Spleen (tissue), 11 donors: ENCODE results near the gene KRT77. TPM values are rescaled to one million over a fixed set of nuclear protein-coding genes. Genes with fewer than 3 reads are reported as not detected.
A peak's percentile ranks its signal among the peaks of the same experiment; 100 is the strongest.

Source experiments
- DNase-seq: peaks from one replicate; pipeline ENCODE4 v3.0.0-alpha.2; 2020
- H3K27ac ChIP-seq, 8 donors: fragments of 200-600 bp; sonication (generic) in 7 of 8; 1 replicate in 4 of 8; 2 replicates in 4 of 8; pipeline versions ENCODE4 v1.5.0 to v1.8.0; 2016 to 2021; ENCODE audit warnings: inconsistent platforms in 4 of 8, mild to moderate bottlenecking in 4 of 8, moderate library complexity in 1 of 8
- H3K27me3 ChIP-seq, 7 donors: fragments of 200-600 bp; sonication (generic) in 6 of 7; replicated peaks in 1 of 7; 1 replicate in 4 of 7; 2 replicates in 3 of 7; pipeline versions ENCODE4 v1.5.0 to v1.8.0; 2016 to 2021; ENCODE audit warnings: inconsistent platforms in 3 of 7, mild to moderate bottlenecking in 1 of 7
- H3K36me3 ChIP-seq, 6 donors: fragments of 200-600 bp; sonication (generic) in 5 of 6; 1 replicate in 4 of 6; 2 replicates in 2 of 6; pipeline versions ENCODE4 v1.5.0 to v1.8.0; 2016 to 2021; ENCODE audit warnings: inconsistent platforms in 2 of 6
- H3K4me1 ChIP-seq, 6 donors: fragments of 200-600 bp; sonication (generic) in 5 of 6; 1 replicate in 3 of 6; 2 replicates in 3 of 6; pipeline versions ENCODE4 v1.5.0 to v1.8.0; 2016 to 2021; ENCODE audit warnings: inconsistent platforms in 3 of 6
- H3K4me3 ChIP-seq, 8 donors: fragments of 200-600 bp; sonication (generic) in 7 of 8; 1 replicate in 4 of 8; 2 replicates in 4 of 8; pipeline versions ENCODE4 v1.5.0 to v1.8.0; 2016 to 2021; ENCODE audit warnings: inconsistent platforms in 4 of 8, mild to moderate bottlenecking in 4 of 8, moderate library complexity in 2 of 8
- H3K9me3 ChIP-seq, 8 donors: fragments of 200-600 bp; sonication (generic) in 7 of 8; 1 replicate in 4 of 8; 2 replicates in 4 of 8; pipeline versions ENCODE4 v1.5.0 to v1.8.0; 2016 to 2021; ENCODE audit warnings: inconsistent platforms in 4 of 8
- CTCF ChIP-seq, 11 experiments: fragments of 200-600 bp in 7 of 11; fragments of 450-650 bp in 4 of 11; sonication (generic) in 4 of 11; IDR thresholded peaks in 8 of 11; conservative IDR thresholded peaks in 3 of 11; 1 replicate in 7 of 11; 2 replicates in 4 of 11; pipeline versions ENCODE4 v1.4.0 to v1.8.0; 2016 to 2021; ENCODE audit warnings: antibody characterized with exemption in 11 of 11, inconsistent platforms in 4 of 11, mild to moderate bottlenecking in 1 of 11
- POLR2A ChIP-seq, 3 donors: fragments of 450-650 bp; IDR thresholded peaks; one replicate each; pipeline ENCODE4 v1.5.1; 2017; ENCODE audit warnings: antibody characterized with exemption in 3 of 3, mild to moderate bottlenecking in 1 of 3
- POLR2AphosphoS5 ChIP-seq, 3 donors: sonication (generic); formaldehyde crosslinking; IDR thresholded peaks; one replicate each; pipeline ENCODE4 v1.5.1; 2017; ENCODE audit warnings: antibody characterized with exemption in 3 of 3
- WGBS, 5 donors: extraction: QIAGEN DNeasy Blood & Tissue Kit in 3 of 5; methylation state at CpG; one replicate each; pipeline versions ENCODE4 v1.1.5 to v1.1.7; 2013 to 2018; 5-methylcytosine and 5-hydroxymethylcytosine counted together
- intact Hi-C: fragments of 100-400 bp; cut with DNase I; formaldehyde crosslinking; loops from one replicate; pipeline ENCODE4 v1.15.0; 2023; ENCODE audit warnings: low total_unique reads
- polyA plus RNA-seq, 3 donors: library from polyadenylated mRNA; stranded (reverse); fragments of 200-250 nt; gene quantifications; one replicate each; pipeline ENCODE4 v1.2.1, GENCODE V29; 2013
- total RNA-seq, 7 donors: library from RNA; depleted of rRNA in 3 of 7; stranded (reverse); fragments of >200 nt in 3 of 7; fragmentation: NEBNext Ultra II Directional in 4 of 7; extraction: Animal tissue kit (Norgen Biotek cat#: 25700) in 4 of 7; gene quantifications; one replicate each; pipeline versions ENCODE4 v1.1.0 to v1.2.1, GENCODE V29; 2016 to 2021
- donor health status: healthy with polysubstance abuse.
- donor health status: DM: no; HTN: no; CAD: no; lungs with moderate emphysema.
- donor health status: DM: no; HTN: no; CAD: no.
- donor health status: Bipolar disorder and iron deficiency.
- donor health status: healthy.
- donor health status: DM: no; HTN: no; CAD: no.
- donor health status: DM: yes; HTN: yes; CAD: no.

Gene KRT77
- total and polyA plus RNA-seq, 10 donors: 0.03 TPM; not detected in 9

DNA sequence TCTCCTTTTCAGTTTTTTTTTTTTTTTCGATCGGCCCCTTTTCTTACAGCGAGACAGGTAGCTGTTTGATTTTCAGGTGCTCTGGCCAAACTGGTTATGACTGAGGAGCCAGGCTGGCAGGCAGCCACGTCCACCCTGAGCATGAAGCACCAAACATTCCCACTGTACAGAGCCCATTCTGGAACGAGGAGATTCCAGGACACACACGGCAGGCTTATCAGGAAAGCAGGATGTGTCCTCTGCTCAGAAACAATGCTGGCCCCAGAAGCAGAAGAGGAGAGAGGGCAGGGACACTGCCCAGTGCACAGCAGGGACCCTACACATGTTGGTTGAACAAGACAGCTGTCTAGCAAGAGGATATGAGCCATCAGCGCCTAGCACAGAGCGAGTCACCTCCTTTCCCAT lies 47.6 kb downstream of the KRT77 start:
- no peak for TF ChIP-seq CTCF (IDR thresholded peaks at IDR 0.05 in 8 of 11, conservative IDR thresholded peaks at IDR 0.05 in 3 of 11)
- TF ChIP-seq POLR2AphosphoS5 (IDR thresholded peaks at IDR 0.05): no peak
- no peak for TF ChIP-seq POLR2A (IDR thresholded peaks at IDR 0.05)
- intact Hi-C loops: no loop called here
- H3K4me1 ChIP-seq: no peaks in the 10 kb centered on the region
- no peaks in the 10 kb centered on the region for H3K36me3 ChIP-seq
- peaks cover 0 to 8% (median 0%) of the 10 kb centered on the region in 8 donors for H3K9me3 ChIP-seq
- H3K27me3 ChIP-seq: peaks cover 0 to 5% (median 0%) of the 10 kb centered on the region in 7 donors
- H3K4me3 ChIP-seq: no peak overlapping the region
- 64 to 81% (median 77%) methylated on average over 8 of the region's 8 CpGs for WGBS, 5 donors
- no peak for DNase-seq
- no peak overlapping the region for H3K27ac ChIP-seq

- intact Hi-C loops: no loop called here
- no peak overlapping the region for H3K27ac ChIP-seq
- H3K4me3 ChIP-seq: no peak overlapping the region
- peaks cover 0 to 8% (median 0%) of the 10 kb centered on the region in 8 donors for H3K9me3 ChIP-seq
- DNase-seq: peak; percentile 58
- TF ChIP-seq CTCF (IDR thresholded peaks at IDR 0.05 in 8 of 11, conservative IDR thresholded peaks at IDR 0.05 in 3 of 11): no peak
- no peaks in the 10 kb centered on the region for H3K4me1 ChIP-seq
- H3K27me3 ChIP-seq: peaks cover 0 to 5% (median 0%) of the 10 kb centered on the region in 7 donors
- WGBS, 5 donors: 54 to 75% (median 70%) methylated on average over 3 to 6 of the region's 6 CpGs
- H3K36me3 ChIP-seq: no peaks in the 10 kb centered on the region
These were observed 48.1 kb downstream of the KRT77 start for GRCh38 chr12:52655251-52655650.

- H3K27ac ChIP-seq: peak within 1 kb of the TSS in 4 of 8 donors; percentile 23 to 46 (median 32)
- peaks cover 0 to 5% (median 0%) of the 10 kb centered on the region in 7 donors for H3K27me3 ChIP-seq
- peaks cover 0 to 8% (median 0%) of the 10 kb centered on the region in 8 donors for H3K9me3 ChIP-seq
- 91 to 97% (median 93%) methylated on average over 16 of the region's 16 CpGs for WGBS, 5 donors
- TF ChIP-seq POLR2AphosphoS5 (IDR thresholded peaks at IDR 0.05): no peak
- no peak for TF ChIP-seq POLR2A (IDR thresholded peaks at IDR 0.05)
- TF ChIP-seq CTCF (IDR thresholded peaks at IDR 0.05 in 8 of 11, conservative IDR thresholded peaks at IDR 0.05 in 3 of 11): no peak
- H3K4me3 ChIP-seq: no peak within 1 kb of the TSS
- H3K36me3 ChIP-seq: no peaks in the 10 kb centered on the region
- peak; percentile 54 for DNase-seq
- intact Hi-C loops: no loop called here
- H3K4me1 ChIP-seq: no peaks in the 10 kb centered on the region
These were observed 51.5 kb downstream of the KRT77 start, which contains the start of gene KRT2 for GRCh38 chr12:52651726-52652261. Gene KRT2 (minus strand): TSS chr12:52652211. CDS start chr12:52652142, 69 bp downstream.

GRCh38 chr12:52650520-52651081 lies 52.7 kb downstream of the KRT77 start:
- Histone ChIP-seq H3K9me3 (peaks cover 0 to 8% (median 0%) of the 10 kb centered on the region in 8 donors), H3K4me1 (peaks cover 0 to 11% (median 0%) of the 10 kb centered on the region in 6 donors), H3K27ac (peak overlapping the region in 5 of 8 donors; percentile 21 to 46 (median 26)), H3K27me3 (peaks cover 0 to 5% (median 0%) of the 10 kb centered on the region in 7 donors), H3K4me3 (no peak overlapping the region), H3K36me3 (no peaks in the 10 kb centered on the region)
- intact Hi-C loops: no loop called here
- WGBS, 5 donors: 64 to 75% (median 69%) methylated on average over 12 of the region's 12 CpGs
- TF ChIP-seq POLR2A (IDR thresholded peaks at IDR 0.05) (no peak), CTCF (IDR thresholded peaks at IDR 0.05 in 8 of 11, conservative IDR thresholded peaks at IDR 0.05 in 3 of 11) (no peak), POLR2AphosphoS5 (IDR thresholded peaks at IDR 0.05) (no peak)
- peak; percentile 60 for DNase-seq
